ENCODE data around the gene SLC45A1. TPM values are rescaled to one million over a fixed set of nuclear protein-coding genes. Genes with fewer than 3 reads are reported as not detected.

Gene SLC45A1
- total RNA-seq, 2 experiments from 2014 or later, result 0.48 to 0.49 TPM

DNA sequence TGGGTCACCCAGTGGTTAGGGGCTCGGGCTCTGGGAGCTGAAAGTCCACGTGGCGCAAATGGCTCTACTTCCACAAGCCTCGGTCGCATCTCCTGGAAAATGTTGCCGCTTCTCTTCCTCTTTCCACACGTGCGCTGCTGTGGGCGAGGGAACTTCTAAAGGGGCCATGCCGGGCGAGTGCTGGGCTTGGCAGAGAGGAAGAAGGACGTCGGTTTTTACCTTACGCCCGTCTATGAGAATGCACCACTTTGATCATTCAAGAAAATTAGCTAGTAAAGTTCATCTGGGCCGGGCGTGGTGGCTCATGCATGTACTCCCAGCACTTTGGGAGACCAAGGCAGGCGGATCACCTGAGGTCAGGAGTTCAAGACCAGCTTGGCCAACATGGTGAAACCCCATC lies 10.4 kb downstream of the SLC45A1 start:
- CTCF ChIA-PET, result no interaction called here
- no peak overlapping the region for H3K4me3 Mint-ChIP-seq
- POLR2A ChIA-PET, result no interaction called here
- ATAC-seq, result no peak
- H3K36me3 Mint-ChIP-seq (ENCODE audit: low read depth), result peaks cover 1% of the 10 kb centered on the region
- intact Hi-C loops (cut with DNase I, micrococcal nuclease), result no loop called here
- H3K27me3 Mint-ChIP-seq, result no peaks in the 10 kb centered on the region
- DNase-seq, result no peak
- no peak overlapping the region for H3K27ac Mint-ChIP-seq
- H3K9me3 Mint-ChIP-seq (ENCODE audit: low read depth), result no peaks in the 10 kb centered on the region
- no peaks in the 10 kb centered on the region for H3K4me1 Mint-ChIP-seq

DNA sequence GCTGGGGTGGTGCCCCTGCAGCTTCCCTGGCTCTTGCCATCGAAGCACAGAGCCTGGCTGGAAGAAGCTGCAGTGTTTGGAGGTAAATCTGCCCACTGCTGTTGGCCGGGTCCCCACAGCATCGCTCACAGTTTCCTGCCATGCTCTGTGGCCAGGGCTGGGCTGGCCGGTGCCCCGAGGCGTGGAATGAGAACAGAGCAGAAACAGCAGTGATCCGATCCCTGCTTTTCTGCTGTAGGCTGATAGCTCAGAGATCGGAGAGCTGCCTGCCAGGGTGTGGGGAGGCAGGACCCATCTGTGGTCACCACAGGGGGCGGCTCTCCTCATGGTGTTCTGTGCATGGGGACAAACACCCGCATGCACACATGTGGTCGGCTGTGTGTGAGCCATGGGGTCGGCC lies 11.5 kb downstream of the SLC45A1 start:
- Mint-ChIP-seq H3K9me3 (ENCODE audit: low read depth) (no peaks in the 10 kb centered on the region), H3K27ac (no peak overlapping the region), H3K4me3 (no peak overlapping the region), H3K4me1 (no peaks in the 10 kb centered on the region), H3K27me3 (no peaks in the 10 kb centered on the region), H3K36me3 (ENCODE audit: low read depth) (peaks cover 1% of the 10 kb centered on the region)
- intact Hi-C loops (cut with DNase I, micrococcal nuclease), result no loop called here
- ATAC-seq (no peak), DNase-seq (no peak)
- ChIA-PET CTCF (interaction anchor here (0.6 kb wide), 1 partner anchor 7 kb away, joined by 5 read pairs; no protein-coding TSS in a partner anchor), POLR2A (no interaction called here)

DNA sequence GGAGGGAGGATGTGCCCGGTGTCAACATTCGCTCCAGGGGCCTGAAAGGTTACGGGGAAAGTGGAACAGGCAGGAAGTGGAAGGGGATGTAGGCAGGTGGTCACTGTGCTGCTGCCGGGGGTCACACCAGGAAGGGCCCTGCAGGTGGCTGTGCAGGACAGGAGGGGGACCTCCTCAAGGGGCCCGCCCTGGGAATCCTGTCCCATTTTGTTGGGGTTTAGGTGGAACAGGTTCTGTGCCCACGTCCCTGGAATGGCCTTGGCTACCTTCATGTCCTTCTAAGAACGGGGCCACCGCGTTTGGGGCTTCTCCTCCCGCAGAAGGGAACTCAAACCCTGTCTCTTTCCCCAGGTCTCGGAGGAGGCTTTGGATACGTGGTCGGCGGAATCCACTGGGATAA lies 11.9 kb downstream of the SLC45A1 start:
- no peak for DNase-seq
- no peak overlapping the region for H3K27ac Mint-ChIP-seq
- CTCF ChIA-PET, result no interaction called here

DNA sequence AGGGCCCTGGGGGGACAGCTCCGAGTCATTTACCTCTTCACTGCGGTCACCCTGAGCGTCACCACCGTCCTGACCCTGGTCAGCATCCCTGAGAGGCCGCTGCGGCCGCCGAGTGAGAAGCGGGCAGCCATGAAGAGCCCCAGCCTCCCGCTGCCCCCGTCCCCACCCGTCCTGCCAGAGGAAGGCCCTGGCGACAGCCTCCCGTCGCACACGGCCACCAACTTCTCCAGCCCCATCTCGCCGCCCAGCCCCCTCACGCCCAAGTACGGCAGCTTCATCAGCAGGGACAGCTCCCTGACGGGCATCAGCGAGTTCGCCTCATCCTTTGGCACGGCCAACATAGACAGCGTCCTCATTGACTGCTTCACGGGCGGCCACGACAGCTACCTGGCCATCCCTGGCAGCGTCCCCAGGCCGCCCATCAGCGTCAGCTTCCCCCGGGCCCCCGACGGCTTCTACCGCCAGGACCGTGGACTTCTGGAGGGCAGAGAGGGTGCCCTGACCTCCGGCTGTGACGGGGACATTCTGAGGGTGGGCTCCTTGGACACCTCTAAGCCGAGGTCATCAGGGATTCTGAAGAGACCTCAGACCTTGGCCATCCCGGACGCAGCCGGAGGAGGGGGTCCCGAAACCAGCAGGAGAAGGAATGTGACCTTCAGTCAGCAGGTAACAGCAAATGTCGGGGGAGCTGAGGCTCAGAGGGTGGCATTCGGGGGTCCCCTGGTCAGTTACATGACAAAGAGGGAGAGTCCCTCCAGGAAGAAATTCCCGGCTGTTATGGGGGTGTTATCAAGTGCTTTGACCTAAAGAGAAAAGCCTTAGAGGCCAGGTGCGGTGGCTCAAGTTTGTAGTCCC lies 12.6 kb downstream of the SLC45A1 start:
- no peak overlapping the region for H3K27ac Mint-ChIP-seq
- ChIA-PET CTCF (no interaction called here), POLR2A (no interaction called here)
- intact Hi-C loops (cut with DNase I, micrococcal nuclease), result no loop called here
- no peak for ATAC-seq
- no peaks in the 10 kb centered on the region for H3K9me3 Mint-ChIP-seq (ENCODE audit: low read depth)
- H3K36me3 Mint-ChIP-seq (ENCODE audit: low read depth), result peaks cover 1% of the 10 kb centered on the region
- H3K4me3 Mint-ChIP-seq, result no peak overlapping the region
- no peak for DNase-seq
- H3K27me3 Mint-ChIP-seq, result no peaks in the 10 kb centered on the region
- no peaks in the 10 kb centered on the region for H3K4me1 Mint-ChIP-seq

More for the DNA sequence above, 11.9 kb downstream of the SLC45A1 start:
- Mint-ChIP-seq H3K36me3 (ENCODE audit: low read depth) (peaks cover 1% of the 10 kb centered on the region), H3K4me1 (no peaks in the 10 kb centered on the region), H3K4me3 (no peak overlapping the region), H3K9me3 (ENCODE audit: low read depth) (no peaks in the 10 kb centered on the region), H3K27me3 (no peaks in the 10 kb centered on the region)
- no peak for ATAC-seq
- POLR2A ChIA-PET, result no interaction called here
- intact Hi-C loops (cut with DNase I, micrococcal nuclease), result no loop called here

DNA sequence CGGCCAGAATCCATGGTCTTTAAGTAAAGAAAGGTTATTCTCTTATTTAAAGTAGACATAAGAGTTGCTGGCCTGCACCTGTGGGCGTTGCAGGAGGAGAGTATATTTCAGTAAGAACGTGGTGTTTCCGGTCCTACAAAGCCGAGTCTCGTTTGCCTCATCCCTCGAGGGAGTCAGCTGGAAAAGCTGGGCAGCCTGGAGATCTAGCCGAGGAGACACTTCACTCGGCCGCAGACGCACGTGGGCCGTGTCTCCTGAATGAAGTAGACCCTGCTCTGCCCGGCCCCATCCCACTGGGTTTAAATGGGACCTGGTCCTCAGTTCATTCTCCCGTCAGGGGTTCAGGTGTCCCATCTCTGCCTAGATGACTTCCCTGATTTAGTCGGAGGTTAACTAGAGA lies 14.9 kb downstream of the SLC45A1 start:
- Mint-ChIP-seq H3K27me3 (no peaks in the 10 kb centered on the region), H3K4me1 (no peaks in the 10 kb centered on the region), H3K4me3 (no peak overlapping the region), H3K27ac (no peak overlapping the region), H3K36me3 (ENCODE audit: low read depth) (peaks cover 3% of the 10 kb centered on the region), H3K9me3 (ENCODE audit: low read depth) (peaks cover 1% of the 10 kb centered on the region)
- no peak for DNase-seq
- intact Hi-C loops (cut with DNase I, micrococcal nuclease), result no loop called here
- CTCF ChIA-PET, result no interaction called here
- ATAC-seq, result no peak
- POLR2A ChIA-PET, result no interaction called here

DNA sequence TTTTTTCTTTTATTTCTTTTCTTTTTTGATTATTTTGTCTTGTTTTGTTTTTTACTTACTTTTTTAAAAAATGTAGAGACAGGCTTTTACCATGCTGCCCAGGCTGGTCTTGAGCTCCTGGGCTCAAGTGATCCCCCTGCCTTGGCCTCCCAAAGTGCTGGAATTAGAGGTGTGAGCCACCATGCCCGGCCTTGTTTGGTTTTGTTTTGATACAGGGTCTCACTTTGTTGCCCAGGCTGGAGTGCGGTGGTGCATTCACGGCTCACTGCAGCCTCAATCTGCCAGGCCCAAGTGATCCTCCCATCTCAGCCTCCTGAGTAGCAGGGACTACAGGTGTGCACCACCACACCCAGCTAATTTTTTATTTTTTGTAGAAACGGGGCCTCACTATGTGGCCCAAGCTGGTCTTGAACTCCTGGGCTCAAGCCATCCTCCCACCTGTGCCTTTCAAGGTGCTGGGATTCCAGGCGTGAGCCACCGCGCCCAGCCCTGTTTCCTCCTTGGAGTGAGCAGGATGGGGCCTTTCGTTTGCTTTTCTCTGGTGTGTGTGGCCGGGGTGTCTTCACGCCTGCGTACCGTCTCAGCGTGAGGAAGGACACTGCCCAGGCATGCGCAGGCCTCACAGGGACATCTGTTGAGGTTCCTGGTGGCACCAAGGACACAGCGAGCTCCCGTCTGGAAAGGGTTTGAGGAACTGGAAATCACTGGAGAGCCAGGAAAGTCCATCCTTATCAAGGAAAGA lies 15.5 kb downstream of the SLC45A1 start:
- ATAC-seq (no peak), DNase-seq (no peak)
- POLR2A ChIA-PET, result no interaction called here
- intact Hi-C loops (cut with DNase I, micrococcal nuclease), result no loop called here
- Mint-ChIP-seq H3K27me3 (no peaks in the 10 kb centered on the region), H3K4me1 (no peaks in the 10 kb centered on the region), H3K9me3 (ENCODE audit: low read depth) (peaks cover 1% of the 10 kb centered on the region), H3K4me3 (no peak overlapping the region), H3K36me3 (ENCODE audit: low read depth) (peaks cover 3% of the 10 kb centered on the region), H3K27ac (no peak overlapping the region)
- CTCF ChIA-PET, result no interaction called here

DNA sequence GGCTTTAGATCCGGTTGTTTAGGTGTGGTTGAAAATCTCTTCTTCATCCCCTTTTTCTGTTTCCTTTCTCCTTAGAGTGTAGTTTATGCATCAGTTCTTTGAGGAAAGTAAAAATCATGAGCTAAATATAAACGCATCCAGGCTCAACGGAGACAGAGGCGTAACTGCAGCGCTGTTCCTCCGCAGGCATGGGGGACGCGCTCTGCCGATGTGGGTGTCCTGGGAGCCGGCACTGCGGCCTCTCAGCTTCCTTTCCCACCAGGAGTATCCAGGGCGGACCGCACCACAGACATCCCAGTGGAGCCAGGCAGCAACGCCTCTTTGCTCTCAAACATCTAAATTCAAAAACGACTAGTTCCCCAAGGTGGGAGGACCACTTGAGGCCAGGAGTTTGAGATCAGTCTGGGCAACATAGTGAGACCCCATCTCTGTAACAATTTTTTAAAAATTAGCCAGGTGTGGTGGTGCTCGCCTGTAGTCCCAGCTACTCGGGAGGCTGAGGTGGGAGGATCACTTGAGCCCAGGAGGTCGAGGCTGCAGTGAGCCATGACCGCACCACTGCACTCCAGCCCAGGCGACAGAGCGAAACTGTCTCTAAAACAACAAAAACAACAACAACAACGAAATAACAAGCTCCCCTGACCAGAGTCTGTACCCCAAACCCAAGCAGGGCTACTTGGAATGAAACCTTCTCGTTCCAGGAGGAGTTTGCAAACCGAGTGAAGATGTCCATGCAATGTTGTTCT lies 16.4 kb downstream of the SLC45A1 start:
- H3K27me3 Mint-ChIP-seq, result no peaks in the 10 kb centered on the region
- POLR2A ChIA-PET, result interaction anchor here (0.6 kb wide), 1 partner anchor 54 kb away, joined by 3 read pairs; no protein-coding TSS in a partner anchor
- CTCF ChIA-PET, result interaction anchor here (1.1 kb wide), 1 partner anchor 270 kb away, joined by 3 read pairs; no protein-coding TSS in a partner anchor
- no peak overlapping the region for H3K27ac Mint-ChIP-seq
- ATAC-seq (no peak), DNase-seq (no peak)
- intact Hi-C loops (cut with DNase I, micrococcal nuclease), result no loop called here
- H3K36me3 Mint-ChIP-seq (ENCODE audit: low read depth), result peaks cover 3% of the 10 kb centered on the region
- no peaks in the 10 kb centered on the region for H3K4me1 Mint-ChIP-seq
- H3K4me3 Mint-ChIP-seq, result no peak overlapping the region
- H3K9me3 Mint-ChIP-seq (ENCODE audit: low read depth), result peaks cover 1% of the 10 kb centered on the region

DNA sequence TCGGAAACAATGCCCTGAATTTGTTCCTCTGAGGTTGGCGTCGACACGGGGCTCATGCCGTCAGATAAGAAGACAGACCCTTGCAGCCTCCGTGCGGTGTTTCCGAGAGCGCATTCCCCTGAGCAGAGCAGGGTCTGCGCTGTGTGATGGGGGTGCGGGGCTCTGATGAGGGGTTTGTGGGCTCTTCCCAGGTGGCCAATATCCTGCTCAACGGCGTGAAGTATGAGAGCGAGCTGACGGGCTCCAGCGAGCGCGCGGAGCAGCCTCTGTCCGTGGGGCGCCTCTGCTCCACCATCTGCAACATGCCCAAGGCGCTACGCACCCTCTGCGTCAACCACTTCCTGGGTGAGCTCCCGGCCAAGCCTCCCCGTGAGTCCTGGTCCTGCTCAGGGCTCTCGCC lies 17.3 kb downstream of the SLC45A1 start:
- ChIA-PET CTCF (interaction anchor here (1.1 kb wide), 1 partner anchor 271 kb away, joined by 3 read pairs; no protein-coding TSS in a partner anchor), POLR2A (interaction anchor here (0.6 kb wide), 1 partner anchor 293 kb away, joined by 3 read pairs; no protein-coding TSS in a partner anchor)
- ATAC-seq (no peak), DNase-seq (no peak)
- intact Hi-C loops (cut with DNase I, micrococcal nuclease), result no loop called here
- H3K36me3 Mint-ChIP-seq (ENCODE audit: low read depth), result peaks cover 3% of the 10 kb centered on the region
- no peaks in the 10 kb centered on the region for H3K4me1 Mint-ChIP-seq
- peaks cover 1% of the 10 kb centered on the region for H3K9me3 Mint-ChIP-seq (ENCODE audit: low read depth)
- H3K4me3 Mint-ChIP-seq, result no peak overlapping the region
- H3K27ac Mint-ChIP-seq, result no peak overlapping the region
- no peaks in the 10 kb centered on the region for H3K27me3 Mint-ChIP-seq

DNA sequence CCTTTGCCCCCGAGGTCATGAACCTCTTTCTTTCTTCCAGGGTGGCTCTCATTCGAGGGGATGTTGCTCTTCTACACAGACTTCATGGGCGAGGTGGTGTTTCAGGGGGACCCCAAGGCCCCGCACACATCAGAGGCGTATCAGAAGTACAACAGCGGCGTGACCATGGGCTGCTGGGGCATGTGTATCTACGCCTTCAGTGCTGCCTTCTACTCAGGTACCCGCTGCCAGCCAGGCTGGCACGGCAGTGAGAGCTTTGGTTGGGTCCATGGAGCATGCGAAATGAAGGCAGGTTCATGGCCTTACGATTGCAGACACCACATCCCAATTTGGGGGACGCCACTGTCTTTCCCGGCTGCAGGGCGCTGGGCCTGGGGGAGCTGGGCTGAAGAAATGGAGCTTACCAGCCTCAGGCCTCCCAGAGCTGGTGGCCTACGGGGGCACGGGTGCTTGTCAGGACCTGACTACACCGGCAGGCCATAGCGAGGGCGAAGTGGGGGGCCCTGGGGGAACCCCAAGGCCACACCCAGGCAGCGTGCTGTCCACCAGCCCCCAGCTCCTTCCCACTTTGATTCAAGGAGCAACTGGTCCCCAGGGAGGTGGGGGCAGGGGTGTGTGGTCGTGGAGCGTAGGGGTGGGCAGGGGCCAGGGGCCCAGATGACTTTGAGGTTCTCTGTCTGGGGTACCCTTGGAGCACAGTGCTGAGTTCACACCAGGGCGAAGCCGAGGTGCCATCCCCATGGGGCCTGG lies 20.0 kb downstream of the SLC45A1 start:
- H3K27ac Mint-ChIP-seq, result no peak overlapping the region
- H3K4me1 Mint-ChIP-seq, result no peaks in the 10 kb centered on the region
- intact Hi-C loops (cut with DNase I, micrococcal nuclease), result no loop called here
- no peaks in the 10 kb centered on the region for H3K27me3 Mint-ChIP-seq
- H3K9me3 Mint-ChIP-seq (ENCODE audit: low read depth), result peaks cover 1% of the 10 kb centered on the region
- ATAC-seq, result no peak
- no peak overlapping the region for H3K4me3 Mint-ChIP-seq
- ChIA-PET POLR2A (no interaction called here), CTCF (interaction anchor here (1.3 kb wide), 1 partner anchor 23 kb away, joined by 3 read pairs; no protein-coding TSS in a partner anchor)
- H3K36me3 Mint-ChIP-seq (ENCODE audit: low read depth), result peaks cover 5% of the 10 kb centered on the region
- no peak for DNase-seq

DNA sequence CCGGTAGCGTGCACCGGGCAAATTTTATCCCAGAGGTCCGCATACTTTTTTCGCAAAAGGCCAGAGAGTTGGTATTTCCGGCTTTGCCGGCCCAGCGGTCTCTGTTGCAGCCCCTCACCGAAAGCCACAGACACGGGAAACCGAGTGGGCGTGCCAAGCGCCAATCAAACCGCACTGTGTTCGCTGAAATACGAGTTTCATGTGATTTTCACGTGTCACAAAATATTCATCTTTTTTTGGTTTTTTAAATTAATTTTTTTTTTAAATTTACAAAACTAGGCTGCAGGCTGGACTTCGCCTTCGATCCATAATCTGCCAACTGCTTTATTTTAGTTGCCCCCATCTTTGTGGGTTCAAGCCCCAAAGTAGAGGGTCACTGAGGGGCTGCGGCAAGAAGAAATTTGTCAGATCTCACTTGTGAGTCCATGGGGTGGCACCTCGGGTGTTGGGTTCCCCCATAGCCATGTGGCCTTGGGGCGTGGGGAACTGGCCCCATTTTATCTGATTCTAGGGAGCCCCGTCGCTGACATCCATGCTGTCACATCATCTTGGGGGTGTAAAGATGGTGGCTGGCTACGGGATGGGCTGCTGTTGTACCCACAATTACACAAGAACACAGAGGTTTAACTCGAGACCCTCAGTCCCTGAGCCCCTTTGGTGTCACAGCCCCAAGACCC lies 20.8 kb downstream of the SLC45A1 start:
- Mint-ChIP-seq H3K27me3 (no peaks in the 10 kb centered on the region), H3K4me3 (no peak overlapping the region), H3K4me1 (no peaks in the 10 kb centered on the region), H3K27ac (no peak overlapping the region), H3K36me3 (ENCODE audit: low read depth) (peaks cover 5% of the 10 kb centered on the region), H3K9me3 (ENCODE audit: low read depth) (peaks cover 1% of the 10 kb centered on the region)
- intact Hi-C loops (cut with DNase I, micrococcal nuclease), result no loop called here
- ATAC-seq (no peak), DNase-seq (no peak)
- ChIA-PET CTCF (interaction anchor here (1.3 kb wide), 1 partner anchor 23 kb away, joined by 3 read pairs; no protein-coding TSS in a partner anchor), POLR2A (no interaction called here)
